Heart right ventricle (tissue), 16 donors: Measurements from ENCODE around the gene CIZ1. TPM values are rescaled to one million over a fixed set of nuclear protein-coding genes. Genes with fewer than 3 reads are reported as not detected.
"Not testable (repeated sequence)": the region's sequence is repeated elsewhere in the genome, so short reads cannot be mapped to it uniquely, and the experiment has no call there.

ENCODE experiments used
- ATAC-seq, 8 donors: fragments of 200-7000 bp; cut with Tn5 transposase; one replicate each; pipeline ENCODE4 v1.9.1; 2020; ENCODE audit warnings: mild to moderate bottlenecking in 8 of 8, moderate library complexity in 8 of 8, moderate number of reproducible peaks in 1 of 8
- DNase-seq, 2 donors: peaks; one replicate each; pipeline ENCODE4 v3.0.0-alpha.2; 2020
- H3K27ac ChIP-seq, 10 donors: fragments of 200-600 bp; sonication (generic) in 2 of 10; one replicate each; pipeline versions ENCODE4 v1.5.0 to v1.8.0; 2020 to 2022; ENCODE audit warnings: mild to moderate bottlenecking in 3 of 10
- H3K27me3 ChIP-seq, 7 donors: fragments of 200-600 bp; one replicate each; pipeline ENCODE4 v1.8.0; 2021 to 2022; ENCODE audit warnings: mild to moderate bottlenecking in 2 of 7
- H3K36me3 ChIP-seq, 9 donors: fragments of 200-600 bp; sonication (generic) in 1 of 9; one replicate each; pipeline versions ENCODE4 v1.5.0 to v1.8.0; 2020 to 2022; ENCODE audit warnings: mild to moderate bottlenecking in 2 of 9
- H3K4me1 ChIP-seq, 9 donors: fragments of 200-600 bp; sonication (generic) in 1 of 9; one replicate each; pipeline versions ENCODE4 v1.5.0 to v1.8.0; 2020 to 2022; ENCODE audit warnings: mild to moderate bottlenecking in 4 of 9
- H3K4me3 ChIP-seq, 10 donors: fragments of 200-600 bp; sonication (generic) in 2 of 10; one replicate each; pipeline versions ENCODE4 v1.5.0 to v1.8.0; 2020 to 2022; ENCODE audit warnings: mild to moderate bottlenecking in 7 of 10, moderate library complexity in 2 of 10
- H3K9me3 ChIP-seq, 11 donors: fragments of 200-600 bp in 10 of 11; sonication (generic) in 2 of 11; one replicate each; pipeline versions ENCODE4 v1.5.0 to v1.8.0; 2013 to 2022; ENCODE audit warnings: mild to moderate bottlenecking in 2 of 11, control low read depth in 1 of 11, moderate library complexity in 1 of 11
- CTCF ChIP-seq, 9 donors: fragments of 200-600 bp; sonication (generic) in 2 of 9; IDR thresholded peaks; one replicate each; pipeline versions ENCODE4 v1.5.0 to v1.8.0; 2021 to 2022; ENCODE audit warnings: antibody characterized with exemption in 9 of 9, mild to moderate bottlenecking in 5 of 9, moderate library complexity in 1 of 9
- WGBS, 2 donors: extraction: QIAGEN DNeasy Blood & Tissue Kit; methylation state at CpG; one replicate each; pipeline ENCODE4 v1.1.7; 2013; ENCODE audit warnings: inconsistent platforms in 1 of 2; 5-methylcytosine and 5-hydroxymethylcytosine counted together
- intact Hi-C, 10 donors: fragments of 100-400 bp; cut with DNase I; formaldehyde crosslinking; loops; one replicate each; pipeline versions ENCODE4 v1.11.1 to v1.14.2; 2022
- polyA plus RNA-seq, 2 donors: library from polyadenylated mRNA; stranded (reverse); fragments of 200-250 nt; gene quantifications; one replicate each; pipeline ENCODE4 v1.2.3, GENCODE V29; 2013
- total RNA-seq, 10 donors: library from RNA; stranded (reverse); fragmentation: NEBNext Ultra II Directional in 3 of 10; extraction: Animal tissue kit (Norgen Biotek cat#: 25700) in 3 of 10; gene quantifications; one replicate each; pipeline versions ENCODE4 v1.2.1 to v1.2.4, GENCODE V29; 2021 to 2023
- donor health status: Arrhythmogenic right ventricular cardiomyopathy.
- donor health status: ischemic (EF 13 %, LVEDD 7.1; RV severe dilation, severe dysfunction).
- donor health status: healthy with polysubstance abuse.
- donor health status: DM: no; HTN: yes; CAD: no.
- donor health status: DM: no; HTN: no; CAD: no.
- donor health status: ischemic (EF 25% LVEDD 6.9; RV normal size, moderate dysfunction).
- donor health status: ischemic (EF 25% LVEDD 5.7; RV mildly dilated, moderate dysfunction).
- donor health status: healthy.
- donor health status: DM: yes; HTN: yes; CAD: no.
- donor health status: Ischemic cardiomyopathy.
- donor health status: ischemic (EF 35%, LVEDD 5.7; RV mildly dilated, moderate dysfunction).
- donor health status: nonischemic (EF 11% LVEDD 7.7; RV severe dilation, severe dysfunction).
- donor health status: DM: yes; HTN: yes; CAD: no.
- donor health status: PGD.
- donor health status: ischemic (EF 29% LVEDD 5.4; RV normal size, mild dysfunction).
- donor health status: nonischemic (EF 23%, LVEDD 6.1; RV moderate dilation, normal function).

CIZ1 gene
- total and polyA plus RNA-seq, 12 donors: 39.7 to 96.0 (median 75.0) TPM

DNA sequence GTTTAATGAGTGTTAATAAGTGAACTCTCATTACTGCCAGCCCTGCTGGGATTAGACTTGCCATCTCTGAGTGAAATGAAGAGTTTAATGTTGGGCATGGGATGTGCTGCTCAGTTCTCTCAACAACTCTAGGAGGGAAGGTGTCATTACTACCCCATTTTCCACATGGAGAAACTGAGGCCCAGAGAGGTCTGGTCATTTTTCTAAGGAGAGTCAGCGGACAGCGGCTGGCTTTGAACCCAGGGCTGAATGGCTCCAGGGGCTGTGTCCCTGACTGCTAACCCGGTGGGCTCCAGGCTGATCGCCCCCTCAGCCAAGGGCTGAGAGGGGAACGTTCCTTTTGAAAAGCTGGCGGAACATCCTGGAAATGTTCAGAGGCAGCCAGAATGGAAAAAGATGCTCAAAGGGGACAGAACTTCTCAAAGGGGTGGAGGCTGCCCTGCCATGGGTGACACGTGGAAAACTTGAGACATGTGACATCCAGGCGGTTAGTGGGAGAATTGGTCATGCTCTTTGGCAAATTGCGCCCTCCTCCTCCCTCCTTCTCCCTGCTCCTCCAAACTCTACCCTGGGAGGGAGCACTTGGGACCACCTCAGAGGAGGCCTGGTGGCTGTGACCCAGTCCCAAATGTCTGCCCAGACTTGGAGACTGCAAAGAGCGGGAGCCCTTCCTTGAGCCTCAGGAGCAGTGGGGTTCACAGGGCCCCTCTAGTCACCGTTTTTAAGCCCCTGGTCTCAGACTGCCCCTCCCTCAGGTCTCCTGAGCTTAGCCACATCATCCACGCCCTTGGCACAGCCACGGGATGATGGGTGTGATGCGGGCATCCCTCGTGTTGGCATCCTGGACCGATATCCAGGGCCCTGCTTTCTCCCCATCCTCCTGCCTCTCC lies 40.5 kb upstream of the CIZ1 start:
- H3K4me1 ChIP-seq: no peaks in the 10 kb centered on the region
- peak overlapping the region in 4 of 10 donors; percentile 4 to 50 (median 38) for H3K27ac ChIP-seq
- no peak for TF ChIP-seq CTCF (IDR thresholded peaks at IDR 0.05)
- 73 to 75% methylated on average over 16 of the region's 16 CpGs for WGBS, 2 donors
- intact Hi-C loops: no loop called here
- H3K9me3 ChIP-seq: no peaks in the 10 kb centered on the region
- no peak overlapping the region for H3K4me3 ChIP-seq
- DNase-seq (no peak), ATAC-seq (peak in 7 of 8 donors; percentile 37 to 79 (median 62))
- H3K36me3 ChIP-seq: no peaks in the 10 kb centered on the region
- H3K27me3 ChIP-seq: no peaks in the 10 kb centered on the region

DNA sequence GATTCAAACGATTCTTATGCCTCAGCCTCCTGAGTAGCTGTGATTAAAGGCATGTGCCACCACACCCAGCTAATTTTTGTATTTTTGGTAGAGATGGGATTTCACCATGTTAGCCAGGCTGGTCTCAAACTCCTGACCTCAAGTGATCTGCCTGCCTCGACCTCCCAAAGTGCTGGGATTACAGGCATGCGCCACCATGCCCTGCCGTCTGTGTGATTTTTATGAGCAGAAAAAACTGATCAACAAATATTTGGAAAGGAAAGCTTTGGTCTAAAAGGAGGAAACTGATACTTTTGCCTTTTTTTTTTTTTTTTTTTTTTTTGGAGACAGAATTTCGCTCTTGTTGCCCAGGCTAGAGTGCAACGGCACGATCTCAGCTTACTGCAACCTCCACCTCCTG lies 39.5 kb upstream of the CIZ1 start:
- H3K36me3 ChIP-seq, intact Hi-C loops, H3K4me1 ChIP-seq, H3K27ac ChIP-seq, H3K27me3 ChIP-seq, ATAC-seq, H3K4me3 ChIP-seq, H3K9me3 ChIP-seq, DNase-seq: not testable (repeated sequence)
- 91 to 92% methylated on average over 6 to 7 of the region's 7 CpGs for WGBS, 2 donors

- intact Hi-C loops: no loop called here
- DNase-seq (no peak), ATAC-seq (no peak)
- Histone ChIP-seq H3K9me3 (no peaks in the 10 kb centered on the region), H3K4me3 (no peak overlapping the region), H3K36me3 (peaks cover 0 to 10% (median 0%) of the 10 kb centered on the region in 9 donors), H3K27ac (no peak overlapping the region), H3K4me1 (no peaks in the 10 kb centered on the region), H3K27me3 (no peaks in the 10 kb centered on the region)
- no peak for TF ChIP-seq CTCF (IDR thresholded peaks at IDR 0.05)
- 80 to 87% methylated on average over 5 of the region's 5 CpGs for WGBS, 2 donors
Observed at GRCh38 chr9:128226412-128226801, 35.0 kb upstream of the CIZ1 start.

- 81 to 84% methylated on average over 19 of the region's 19 CpGs for WGBS, 2 donors
- Histone ChIP-seq H3K9me3 (no peaks in the 10 kb centered on the region), H3K36me3 (peaks cover 0 to 15% (median 0%) of the 10 kb centered on the region in 9 donors), H3K27ac (no peak overlapping the region), H3K4me1 (no peaks in the 10 kb centered on the region), H3K4me3 (no peak overlapping the region), H3K27me3 (no peaks in the 10 kb centered on the region)
- ATAC-seq (peak in 1 of 8 donors; percentile 20), DNase-seq (no peak)
- intact Hi-C loops: no loop called here
- TF ChIP-seq CTCF (IDR thresholded peaks at IDR 0.05): no peak
Observed at GRCh38 chr9:128225770-128226411, 34.5 kb upstream of the CIZ1 start.
